Right lobe of liver (tissue), 4 donors: ENCODE results near the gene CAMK1G.

Source experiments
- CTCF ChIP-seq, 4 donors: fragments of 200-600 bp in 3 of 4; fragments of 450-650 bp in 1 of 4; IDR thresholded peaks; one replicate each; pipeline versions ENCODE4 v1.5.1 to v1.8.0; 2016 to 2022; ENCODE audit warnings: antibody characterized with exemption in 4 of 4, mild to moderate bottlenecking in 2 of 4
- POLR2A ChIP-seq: fragments of 450-650 bp; IDR thresholded peaks from one replicate; pipeline ENCODE4 v1.6.1; 2017; ENCODE audit warnings: antibody characterized with exemption, mild to moderate bottlenecking
- donor health status: DM: no; HTN: no; CAD: no.
- donor health status: DM: no; HTN: no; CAD: no.
- donor health status: DM: no; HTN: yes; CAD: no.

- no peak for TF ChIP-seq POLR2A
- no peak for TF ChIP-seq CTCF (IDR thresholded peaks at IDR 0.05)
Observed at GRCh38 chr1:209612646-209613399, 29.3 kb downstream of the CAMK1G start.
